ENCODE data around the gene FAM114A1. TPM values are rescaled to one million over a fixed set of nuclear protein-coding genes. Genes with fewer than 3 reads are reported as not detected.
"Not testable (repeated sequence)": the region's sequence is repeated elsewhere in the genome, so short reads cannot be mapped to it uniquely, and the experiment has no call there.

FAM114A1 gene
- total RNA-seq, 2 experiments from 2014 or later: 0.16 to 0.20 TPM

DNA sequence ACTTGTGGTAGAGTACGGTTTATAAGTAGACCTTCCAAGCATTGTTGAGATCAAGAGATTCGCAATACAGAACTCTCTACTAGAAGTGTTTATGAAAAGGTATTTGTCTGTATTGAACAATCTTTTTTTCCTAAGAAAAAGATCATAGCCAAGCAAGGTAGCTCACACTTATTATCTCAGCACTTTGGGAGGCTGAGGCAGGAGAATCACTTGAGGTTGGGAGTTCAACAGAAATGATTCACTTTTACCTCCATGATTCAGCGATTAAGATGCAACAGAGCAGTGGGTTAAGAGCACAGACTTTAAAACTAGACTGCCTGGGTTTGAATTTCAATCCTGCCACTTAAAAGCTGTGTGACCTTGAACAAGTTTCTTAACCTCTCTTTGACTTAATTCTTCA, 90.3 kb downstream of the FAM114A1 start:
- Mint-ChIP-seq H3K36me3 (ENCODE audit: low read depth) (no peaks in the 10 kb centered on the region), H3K27me3 (peaks cover 2% of the 10 kb centered on the region), H3K27ac (no peak overlapping the region), H3K4me3 (no peak overlapping the region), H3K9me3 (peaks cover 5% of the 10 kb centered on the region), H3K4me1 (ENCODE audit: low read depth) (peaks cover 9% of the 10 kb centered on the region)
- CTCF ChIA-PET: interaction anchor here (0.8 to 2.0 kb wide), 3 partner anchors 8 to 177 kb away, joined by 3 to 6 read pairs (median 5); no protein-coding TSS in a partner anchor
- POLR2A ChIA-PET: no interaction called here
- TF ChIP-seq CTCF (IDR thresholded peaks at IDR 0.05): no peak
- ATAC-seq (peak; percentile 34), DNase-seq (no peak)
- intact Hi-C loops (cut with micrococcal nuclease): no loop called here

- Mint-ChIP-seq H3K27me3 (peaks cover 2% of the 10 kb centered on the region), H3K9me3 (peaks cover 5% of the 10 kb centered on the region), H3K27ac (no peak overlapping the region), H3K4me1 (ENCODE audit: low read depth) (peaks cover 9% of the 10 kb centered on the region), H3K4me3 (no peak overlapping the region), H3K36me3 (ENCODE audit: low read depth) (no peaks in the 10 kb centered on the region)
- no peak for TF ChIP-seq CTCF (IDR thresholded peaks at IDR 0.05)
- CTCF ChIA-PET: interaction anchor here (0.8 to 2.0 kb wide), 3 partner anchors 9 to 176 kb away, joined by 3 to 6 read pairs (median 5); no protein-coding TSS in a partner anchor
- intact Hi-C loops (cut with micrococcal nuclease): no loop called here
- ATAC-seq (peak; percentile 17), DNase-seq (no peak)
- POLR2A ChIA-PET: no interaction called here
These were observed 91.0 kb downstream of the FAM114A1 start for GRCh38 chr4:38958453-38959190.

DNA sequence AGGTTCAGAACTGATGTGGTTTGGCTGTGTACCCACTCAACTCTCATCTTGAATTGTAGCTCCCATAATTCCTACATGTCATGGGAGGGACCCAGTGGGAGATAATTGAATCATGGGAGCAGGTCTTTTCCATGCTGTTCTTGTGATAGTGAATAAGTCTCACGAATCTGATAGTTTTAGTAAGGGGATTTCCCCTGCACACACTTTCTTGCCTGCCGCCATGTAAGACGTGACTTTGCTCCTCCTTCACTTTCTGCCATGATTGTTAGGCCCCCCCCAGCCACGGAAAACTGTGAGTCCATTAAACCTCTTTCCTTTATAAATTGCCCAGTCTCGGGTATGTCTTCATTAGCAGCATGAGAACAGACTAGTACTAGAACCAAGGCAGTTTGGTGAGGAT, 91.6 kb downstream of the FAM114A1 start:
- H3K4me3 Mint-ChIP-seq: not testable (repeated sequence)

GRCh38 chr4:38964942-38965775, 97.6 kb downstream of the FAM114A1 start:
- intact Hi-C loops (cut with micrococcal nuclease): no loop called here
- no peak overlapping the region for H3K27ac Mint-ChIP-seq
- H3K4me1 Mint-ChIP-seq (ENCODE audit: low read depth): peaks cover 12% of the 10 kb centered on the region
- TF ChIP-seq CTCF (IDR thresholded peaks at IDR 0.05): no peak
- ChIA-PET CTCF (interaction anchor here (1.0 to 1.2 kb wide), 2 partner anchors 12 to 15 kb away, joined by 3 read pairs; no protein-coding TSS in a partner anchor), POLR2A (interaction anchor here (0.9 kb wide), 1 partner anchor 77 kb away, joined by 3 read pairs; no protein-coding TSS in a partner anchor)
- H3K4me3 Mint-ChIP-seq: no peak overlapping the region
- H3K36me3 Mint-ChIP-seq (ENCODE audit: low read depth): peaks cover 42% of the 10 kb centered on the region
- no peak for DNase-seq
- no peaks in the 10 kb centered on the region for H3K27me3 Mint-ChIP-seq
- peaks cover 8% of the 10 kb centered on the region for H3K9me3 Mint-ChIP-seq
- ATAC-seq: no peak

More for the DNA sequence above, 91.6 kb downstream of the FAM114A1 start:
- intact Hi-C loops (cut with micrococcal nuclease); H3K4me1 Mint-ChIP-seq (ENCODE audit: low read depth); H3K36me3 Mint-ChIP-seq (ENCODE audit: low read depth); ATAC-seq; H3K27me3 Mint-ChIP-seq; H3K9me3 Mint-ChIP-seq; POLR2A ChIA-PET; DNase-seq; H3K27ac Mint-ChIP-seq: not testable (repeated sequence)
- CTCF ChIA-PET: interaction anchor here (0.7 to 2.0 kb wide), 4 partner anchors 12 to 176 kb away, joined by 3 to 6 read pairs (median 4); no protein-coding TSS in a partner anchor

GRCh38 chr4:38965866-38966265, 98.3 kb downstream of the FAM114A1 start:
- no peak for TF ChIP-seq CTCF (IDR thresholded peaks at IDR 0.05)
- no peaks in the 10 kb centered on the region for H3K27me3 Mint-ChIP-seq
- H3K4me3 Mint-ChIP-seq: no peak overlapping the region
- ATAC-seq (no peak), DNase-seq (no peak)
- CTCF ChIA-PET: interaction anchor here (1.2 kb wide), 1 partner anchor 14 kb away, joined by 3 read pairs; no protein-coding TSS in a partner anchor
- intact Hi-C loops (cut with micrococcal nuclease): no loop called here
- H3K27ac Mint-ChIP-seq: peak overlapping the region; percentile 51
- H3K4me1 Mint-ChIP-seq (ENCODE audit: low read depth): peaks cover 14% of the 10 kb centered on the region
- peaks cover 45% of the 10 kb centered on the region for H3K36me3 Mint-ChIP-seq (ENCODE audit: low read depth)
- peaks cover 5% of the 10 kb centered on the region for H3K9me3 Mint-ChIP-seq
- POLR2A ChIA-PET: no interaction called here
